Measurements from ENCODE around the gene GTF2A1.

DNA sequence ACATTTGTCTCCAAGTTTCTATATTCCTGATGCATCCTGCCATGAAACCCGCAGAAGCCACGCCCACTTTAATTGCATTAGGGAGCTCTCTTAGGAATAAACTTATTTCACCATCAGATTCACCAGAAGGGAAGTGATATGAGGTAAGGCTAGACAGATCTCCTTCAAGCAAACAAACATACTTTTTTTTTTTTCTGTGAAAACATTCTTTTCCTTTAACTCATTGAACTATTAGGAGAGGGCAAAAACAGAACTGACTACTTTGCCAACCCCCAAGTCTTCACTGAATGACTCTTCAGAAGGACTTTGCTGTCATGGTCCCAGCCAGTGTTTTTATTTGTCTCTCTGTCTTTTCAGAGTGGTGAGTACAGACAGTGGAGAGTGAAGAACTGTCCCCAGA, 48.4 kb downstream of the GTF2A1 start:
- no peak for TF ChIP-seq CTCF (IDR thresholded peaks at IDR 0.05)
- no peak for TF ChIP-seq POLR2AphosphoS5 (IDR thresholded peaks at IDR 0.05)
